ENCODE data around the gene GHRHR.

DNA sequence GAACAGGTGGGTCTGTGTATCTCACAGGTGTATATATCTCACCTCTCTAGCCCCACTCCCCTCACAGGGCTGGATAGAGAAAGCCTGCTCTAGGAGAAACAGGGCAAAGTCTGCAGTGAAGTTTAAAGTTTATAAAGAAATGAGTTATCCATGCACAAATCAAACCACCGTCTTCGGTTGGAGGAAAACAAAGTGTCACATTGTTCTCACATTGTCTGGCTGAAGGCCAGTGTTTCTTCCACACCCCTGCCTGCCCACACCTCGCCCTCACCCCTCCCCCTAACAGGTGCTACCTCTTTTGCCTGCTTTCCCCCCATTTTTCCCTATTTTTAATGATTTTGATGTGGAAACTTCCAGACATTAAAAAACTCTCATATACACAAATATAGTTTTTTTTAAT lies 26.3 kb upstream of the GHRHR start:
- TF ChIP-seq, protein P1, sequence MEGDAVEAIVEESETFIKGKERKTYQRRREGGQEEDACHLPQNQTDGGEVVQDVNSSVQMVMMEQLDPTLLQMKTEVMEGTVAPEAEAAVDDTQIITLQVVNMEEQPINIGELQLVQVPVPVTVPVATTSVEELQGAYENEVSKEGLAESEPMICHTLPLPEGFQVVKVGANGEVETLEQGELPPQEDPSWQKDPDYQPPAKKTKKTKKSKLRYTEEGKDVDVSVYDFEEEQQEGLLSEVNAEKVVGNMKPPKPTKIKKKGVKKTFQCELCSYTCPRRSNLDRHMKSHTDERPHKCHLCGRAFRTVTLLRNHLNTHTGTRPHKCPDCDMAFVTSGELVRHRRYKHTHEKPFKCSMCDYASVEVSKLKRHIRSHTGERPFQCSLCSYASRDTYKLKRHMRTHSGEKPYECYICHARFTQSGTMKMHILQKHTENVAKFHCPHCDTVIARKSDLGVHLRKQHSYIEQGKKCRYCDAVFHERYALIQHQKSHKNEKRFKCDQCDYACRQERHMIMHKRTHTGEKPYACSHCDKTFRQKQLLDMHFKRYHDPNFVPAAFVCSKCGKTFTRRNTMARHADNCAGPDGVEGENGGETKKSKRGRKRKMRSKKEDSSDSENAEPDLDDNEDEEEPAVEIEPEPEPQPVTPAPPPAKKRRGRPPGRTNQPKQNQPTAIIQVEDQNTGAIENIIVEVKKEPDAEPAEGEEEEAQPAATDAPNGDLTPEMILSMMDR (IDR thresholded peaks at IDR 0.05 in 2 of 3, conservative IDR thresholded peaks at IDR 0.05 in 1 of 3; ENCODE audit: insufficient read depth in 2 of 3, low read depth in 1 of 3, low read length in 3 of 3) = no peak
- TF ChIP-seq EP300 (IDR thresholded peaks at IDR 0.05; ENCODE audit: low read length) = no peak
- no peak for TF ChIP-seq SPI1 (IDR thresholded peaks at IDR 0.05; ENCODE audit: borderline replicate concordance, low read depth, low read length)
- no peak for TF ChIP-seq GABPA (tag; conservative IDR thresholded peaks at IDR 0.05; ENCODE audit: low read depth)
- no peak for TF ChIP-seq ZBTB1 (CRISPR knock-in tag; IDR thresholded peaks at IDR 0.05; ENCODE audit: borderline replicate concordance, low read depth)
- no peak for TF ChIP-seq HCFC1 (IDR thresholded peaks at IDR 0.05; ENCODE audit: low read depth, low read length)
- no peak for TF ChIP-seq POLR2A (conservative IDR thresholded peaks at IDR 0.05)
- no peak for TF ChIP-seq RAD21 (CRISPR knock-in tag; conservative IDR thresholded peaks at IDR 0.05 in 1 of 2, IDR thresholded peaks at IDR 0.05 in 1 of 2)
- TF ChIP-seq E2F6 (IDR thresholded peaks at IDR 0.05; ENCODE audit: borderline replicate concordance in 1 of 2, extremely low read depth in 1 of 2, insufficient read depth in 1 of 2, insufficient read length in 1 of 2, low read depth in 1 of 2, low read length in 1 of 2, poor library complexity in 1 of 2, severe bottlenecking in 1 of 2) = no peak

Data from K562 (cell line).